ENCODE data around the gene ZNF133.

The ZNF133 gene

DNA sequence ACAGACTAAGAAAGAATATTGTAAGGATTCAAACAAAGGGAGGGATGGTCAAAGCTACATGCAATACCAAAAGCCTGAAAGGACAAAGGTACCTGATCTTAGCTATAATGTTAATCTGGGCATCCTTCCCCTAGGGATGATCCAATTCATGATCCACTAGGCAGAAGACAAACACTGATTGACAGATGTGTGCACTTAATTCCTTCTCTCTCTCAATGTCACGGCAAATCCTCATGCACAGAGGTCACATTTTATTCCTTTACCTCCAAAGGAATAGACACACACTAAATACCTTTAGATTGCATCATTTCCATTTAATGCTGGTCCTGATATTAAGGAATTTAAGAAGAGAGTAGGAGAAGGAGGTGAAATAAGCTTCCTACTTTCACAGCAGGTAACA lies 73.4 kb downstream of the ZNF133 start:
- no peak for DNase-seq (ENCODE audit: low spot score)

DNA sequence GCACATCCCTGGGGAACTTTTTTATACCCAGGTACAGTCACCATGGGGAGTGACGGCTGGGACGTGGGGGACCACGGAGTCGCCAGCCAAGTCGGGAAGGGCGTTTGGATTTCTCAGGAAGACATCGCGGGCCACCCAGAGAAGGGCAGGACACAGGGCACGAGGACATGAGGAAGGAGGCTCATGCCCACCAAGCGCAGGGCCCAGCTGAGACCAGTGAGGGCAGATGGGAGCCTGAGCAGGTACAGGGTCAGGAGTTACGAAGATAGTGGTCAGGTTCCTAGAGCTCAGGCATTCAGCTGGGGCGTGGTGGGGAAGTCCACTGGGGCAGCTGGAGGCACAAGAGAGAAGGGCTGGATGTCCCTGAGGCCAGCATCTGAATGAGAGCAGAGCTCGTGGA lies 74.6 kb downstream of the ZNF133 start:
- DNase-seq (ENCODE audit: low spot score), result no peak

DNA sequence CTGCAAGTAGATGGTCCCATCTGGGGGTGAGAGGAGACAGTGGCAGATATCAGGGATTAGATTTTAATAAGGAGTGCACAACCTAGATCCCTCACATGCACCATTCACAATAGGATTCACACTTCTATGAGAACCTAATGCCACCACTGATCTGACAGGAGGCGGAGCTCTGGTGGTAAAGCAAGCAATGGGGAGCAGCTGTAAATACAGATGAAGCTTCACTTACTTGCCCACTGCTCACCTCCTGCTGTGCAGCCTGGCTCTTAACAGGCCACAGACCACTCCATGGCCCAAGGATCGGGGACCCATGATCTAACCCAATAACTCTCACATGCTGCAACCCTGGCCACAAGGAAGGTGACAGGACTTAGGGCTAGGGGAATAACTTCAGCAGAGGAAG lies 75.4 kb downstream of the ZNF133 start:
- DNase-seq (ENCODE audit: low spot score), result no peak

DNA sequence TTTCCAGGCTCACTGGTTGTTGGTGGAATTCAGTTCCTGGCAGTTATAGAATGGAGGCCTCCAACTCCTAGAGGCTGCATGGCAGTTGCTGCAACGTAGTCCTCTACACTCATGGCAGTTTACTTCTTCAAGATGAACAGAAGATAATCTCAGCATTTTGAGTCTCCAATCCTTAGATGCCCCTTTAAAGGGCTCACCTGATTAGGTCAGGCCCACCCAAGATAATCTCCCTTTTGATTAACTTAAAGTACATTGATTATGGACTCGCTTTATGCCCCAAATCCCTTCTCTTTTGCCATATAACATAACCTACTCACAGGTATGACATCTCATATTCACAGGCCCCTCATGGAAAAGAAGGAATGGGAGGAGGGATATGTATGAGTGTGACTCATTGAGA lies 76.4 kb downstream of the ZNF133 start:
- no peak for DNase-seq (ENCODE audit: low spot score)

Data from SW480 (cell line).